Activated B cell treated with CpG ODN at 0.5 μM for 24 hours (primary cell): Measurements from ENCODE around the gene KCTD5. TPM values are rescaled to one million over a fixed set of nuclear protein-coding genes. Genes with fewer than 3 reads are reported as not detected.

Experiments
- ATAC-seq: fragments of 200-7000 bp; cut with Tn5 transposase; one replicate; pipeline ENCODE4 v1.10.0; 2021; ENCODE audit warnings: low read depth, mild to moderate bottlenecking, moderate library complexity
- CTCF ChIA-PET: fragments of 350-600 bp; sonication (Branson Sonifier 250); formaldehyde crosslinking; loops from one replicate; lab custom pipeline; 2021; ENCODE audit warnings: antibody characterized with exemption; lab: Charles Lee
- POLR2A ChIA-PET: fragments of 350-600 bp; sonication (Branson Sonifier 250); formaldehyde crosslinking; loops from one replicate; lab custom pipeline; 2021; ENCODE audit warnings: antibody characterized with exemption; lab: Charles Lee
- DNase-seq: peaks from one replicate; pipeline ENCODE4 v3.0.0; 2022
- H3K27ac Mint-ChIP-seq: one replicate; pipeline ENCODE4 v1.8.0; 2020; ENCODE audit warnings: mixed read lengths
- H3K27me3 Mint-ChIP-seq: one replicate; pipeline ENCODE4 v1.8.0; 2021; ENCODE audit warnings: mixed read lengths
- H3K36me3 Mint-ChIP-seq: one replicate; pipeline ENCODE4 v1.8.0; 2021; ENCODE audit warnings: low read depth, mixed read lengths
- H3K4me1 Mint-ChIP-seq: one replicate; pipeline ENCODE4 v1.8.0; 2021; ENCODE audit warnings: mixed read lengths
- H3K4me3 Mint-ChIP-seq: one replicate; pipeline ENCODE4 v1.8.0; 2020; ENCODE audit warnings: mild to moderate bottlenecking, mixed read lengths
- H3K9me3 Mint-ChIP-seq: one replicate; pipeline ENCODE4 v1.8.0; 2020; ENCODE audit warnings: mixed read lengths
- intact Hi-C: fragments of 100-400 bp; cut with micrococcal nuclease; formaldehyde crosslinking; loops from one replicate; pipeline ENCODE4 v1.15.1; 2024
- total RNA-seq: library from RNA; stranded (reverse); gene quantifications from 2 replicates; pipeline ENCODE4 v1.2.3, GENCODE V29; 2022
- TF ChIP-seq, protein P1 (sequence below): fragments of 200-600 bp; IDR thresholded peaks from one replicate; pipeline ENCODE4 v1.8.0; 2022; ENCODE audit warnings: antibody characterized with exemption, mild to moderate bottlenecking

KCTD5 gene
- total RNA-seq, 1 donor from 2014 or later: 30.3 TPM

- ChIA-PET POLR2A (no interaction called here), CTCF (no interaction called here)
- Mint-ChIP-seq H3K4me3 (no peak overlapping the region), H3K27me3 (peaks cover 2% of the 10 kb centered on the region), H3K4me1 (peaks cover 7% of the 10 kb centered on the region), H3K9me3 (no peaks in the 10 kb centered on the region), H3K36me3 (peaks cover 18% of the 10 kb centered on the region), H3K27ac (no peak overlapping the region)
- TF ChIP-seq, protein P1, sequence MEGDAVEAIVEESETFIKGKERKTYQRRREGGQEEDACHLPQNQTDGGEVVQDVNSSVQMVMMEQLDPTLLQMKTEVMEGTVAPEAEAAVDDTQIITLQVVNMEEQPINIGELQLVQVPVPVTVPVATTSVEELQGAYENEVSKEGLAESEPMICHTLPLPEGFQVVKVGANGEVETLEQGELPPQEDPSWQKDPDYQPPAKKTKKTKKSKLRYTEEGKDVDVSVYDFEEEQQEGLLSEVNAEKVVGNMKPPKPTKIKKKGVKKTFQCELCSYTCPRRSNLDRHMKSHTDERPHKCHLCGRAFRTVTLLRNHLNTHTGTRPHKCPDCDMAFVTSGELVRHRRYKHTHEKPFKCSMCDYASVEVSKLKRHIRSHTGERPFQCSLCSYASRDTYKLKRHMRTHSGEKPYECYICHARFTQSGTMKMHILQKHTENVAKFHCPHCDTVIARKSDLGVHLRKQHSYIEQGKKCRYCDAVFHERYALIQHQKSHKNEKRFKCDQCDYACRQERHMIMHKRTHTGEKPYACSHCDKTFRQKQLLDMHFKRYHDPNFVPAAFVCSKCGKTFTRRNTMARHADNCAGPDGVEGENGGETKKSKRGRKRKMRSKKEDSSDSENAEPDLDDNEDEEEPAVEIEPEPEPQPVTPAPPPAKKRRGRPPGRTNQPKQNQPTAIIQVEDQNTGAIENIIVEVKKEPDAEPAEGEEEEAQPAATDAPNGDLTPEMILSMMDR: no peak
- DNase-seq: no peak
- intact Hi-C loops: no loop called here
- no peak for ATAC-seq
Measured at GRCh38 chr16:2710711-2711231, 28.4 kb downstream of the KCTD5 start.

GRCh38 chr16:2711370-2712062 lies 29.2 kb downstream of the KCTD5 start:
- POLR2A ChIA-PET: no interaction called here
- CTCF ChIA-PET: no interaction called here

DNA sequence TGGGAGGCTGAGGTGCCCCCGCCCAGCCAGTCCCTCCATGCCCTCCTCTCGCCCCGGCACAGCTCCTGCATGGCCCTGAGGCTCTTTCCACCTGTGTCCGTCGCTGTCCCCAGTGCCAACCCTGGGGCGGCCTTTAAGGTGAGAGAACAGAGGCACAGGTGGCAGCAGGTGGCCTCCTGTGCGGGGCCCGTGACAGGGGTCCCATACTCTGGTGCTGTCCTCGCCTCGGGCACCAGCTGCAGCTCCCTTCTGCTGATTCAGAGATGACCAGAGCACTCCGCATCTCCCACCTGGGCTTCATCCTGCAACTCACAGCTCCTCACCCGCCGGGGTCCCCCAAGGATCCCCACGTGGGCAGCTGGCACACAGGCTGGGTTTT lies 29.7 kb downstream of the KCTD5 start:
- ChIA-PET POLR2A (interaction anchor here (0.7 kb wide), 1 partner anchor 13 kb away, joined by 3 read pairs; no protein-coding TSS in a partner anchor), CTCF (no interaction called here)
- ATAC-seq: no peak
- no peak for DNase-seq
- intact Hi-C loops: no loop called here
- Mint-ChIP-seq H3K4me1 (peaks cover 10% of the 10 kb centered on the region), H3K27me3 (peaks cover 2% of the 10 kb centered on the region), H3K27ac (no peak overlapping the region), H3K9me3 (no peaks in the 10 kb centered on the region), H3K4me3 (no peak overlapping the region), H3K36me3 (peaks cover 16% of the 10 kb centered on the region)
- TF ChIP-seq, protein P1: no peak

More at GRCh38 chr16:2711370-2712062, 29.2 kb downstream of the KCTD5 start:
- TF ChIP-seq, protein P1: no peak
- H3K27ac Mint-ChIP-seq: no peak overlapping the region
- H3K27me3 Mint-ChIP-seq: peaks cover 2% of the 10 kb centered on the region
- H3K36me3 Mint-ChIP-seq: peaks cover 16% of the 10 kb centered on the region
- no peak for ATAC-seq
- no peak for DNase-seq
- no peaks in the 10 kb centered on the region for H3K9me3 Mint-ChIP-seq
- H3K4me1 Mint-ChIP-seq: peaks cover 10% of the 10 kb centered on the region
- intact Hi-C loops: no loop called here
- no peak overlapping the region for H3K4me3 Mint-ChIP-seq

DNA sequence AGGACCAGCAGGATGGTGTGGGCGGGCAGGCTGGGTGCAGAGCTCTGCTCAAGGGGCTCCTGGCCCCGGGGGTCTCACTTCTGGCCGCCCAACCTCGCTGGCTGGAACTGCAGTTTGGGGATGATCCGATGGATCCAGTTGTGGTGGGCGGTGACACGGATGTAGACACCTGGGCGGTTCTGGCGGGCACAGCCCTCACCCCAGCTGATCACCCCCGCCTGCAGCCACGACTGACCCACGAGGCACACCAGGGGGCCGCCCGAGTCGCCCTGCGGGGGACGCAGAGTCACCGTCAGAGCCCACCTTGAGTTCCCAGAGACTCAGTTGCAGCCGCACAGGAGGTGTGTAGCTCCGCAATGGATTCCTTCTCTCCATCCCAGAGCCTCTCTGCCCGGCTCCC lies 30.2 kb downstream of the KCTD5 start:
- Mint-ChIP-seq H3K27ac (no peak overlapping the region), H3K36me3 (peaks cover 11% of the 10 kb centered on the region), H3K9me3 (no peaks in the 10 kb centered on the region), H3K4me3 (no peak overlapping the region), H3K27me3 (peaks cover 2% of the 10 kb centered on the region), H3K4me1 (peaks cover 10% of the 10 kb centered on the region)
- ChIA-PET POLR2A (interaction anchor here (0.7 kb wide), 2 partner anchors 13 to 41 kb away, joined by 3 read pairs; no protein-coding TSS in a partner anchor), CTCF (no interaction called here)
- ATAC-seq: no peak
- no peak for DNase-seq
- intact Hi-C loops: no loop called here
- TF ChIP-seq, protein P1: no peak

DNA sequence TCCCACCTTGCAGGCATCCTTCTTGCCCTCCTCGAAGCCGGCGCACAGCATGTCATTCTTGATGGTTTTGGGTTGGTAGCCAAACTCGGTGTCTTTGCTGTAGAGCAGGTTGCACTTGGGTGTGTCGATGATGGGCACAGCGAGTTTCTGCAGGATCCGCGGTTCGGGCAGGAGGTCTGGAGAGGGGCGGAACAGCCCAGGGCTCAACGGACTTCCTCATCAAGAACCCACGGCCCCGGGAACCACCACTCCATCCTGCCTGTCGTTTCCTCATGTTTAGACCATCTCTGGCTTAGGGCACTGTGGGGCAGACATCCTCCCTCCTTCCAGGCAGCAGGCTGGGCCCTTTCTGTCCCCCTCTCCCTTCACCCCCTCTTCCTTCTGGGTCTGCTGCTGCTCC lies 31.2 kb downstream of the KCTD5 start:
- CTCF ChIA-PET: no interaction called here
- intact Hi-C loops: no loop called here
- Mint-ChIP-seq H3K27ac (no peak overlapping the region), H3K9me3 (no peaks in the 10 kb centered on the region), H3K4me1 (peaks cover 10% of the 10 kb centered on the region), H3K27me3 (peaks cover 2% of the 10 kb centered on the region), H3K4me3 (no peak overlapping the region), H3K36me3 (peaks cover 1% of the 10 kb centered on the region)
- POLR2A ChIA-PET: no interaction called here
- no peak for DNase-seq
- ATAC-seq: no peak
- TF ChIP-seq, protein P1: no peak
